HL-60 (cell line): ENCODE results near the gene CUL1.

Experiments
- DNase-seq, 2 experiments: peaks; one replicate each; pipeline ENCODE4 v3.0.0-alpha.2; 2010 to 2020; ENCODE audit warnings: low read depth in 1 of 2, low spot score in 1 of 2
- H3K27ac ChIP-seq: fragments of 250-450 bp; sonication (Bioruptor Pico); replicated peaks from 2 replicates; pipeline ENCODE4 v1.5.1; 2020; ENCODE audit warnings: mild to moderate bottlenecking, moderate library complexity
- H3K27me3 ChIP-seq: fragments of 250-450 bp; sonication (Bioruptor Pico); 2 replicates; pipeline ENCODE4 v1.5.1; 2021; ENCODE audit warnings: mild to moderate bottlenecking, moderate library complexity; ENCODE audit not compliant: insufficient read depth, poor library complexity, severe bottlenecking
- H3K4me3 ChIP-seq: replicated peaks from 2 replicates; pipeline ENCODE4 v1.5.1; 2011; ENCODE audit warnings: mild to moderate bottlenecking, control low read depth, low read length; ENCODE audit not compliant: insufficient read depth
- GABPA ChIP-seq: IDR thresholded peaks from 2 replicates; pipeline ENCODE4 v1.6.1; 2012; ENCODE audit warnings: low read depth
- POLR2AphosphoS5 ChIP-seq: IDR thresholded peaks from 2 replicates; pipeline ENCODE4 v1.6.1; 2012; ENCODE audit warnings: low read depth
- SPI1 ChIP-seq: IDR thresholded peaks from 2 replicates; pipeline ENCODE4 v1.6.1; 2012; ENCODE audit warnings: low read depth, mild to moderate bottlenecking, borderline replicate concordance
- TF ChIP-seq, protein P1 (sequence below): IDR thresholded peaks from one replicate; pipeline ENCODE4 v1.5.1; 2011; ENCODE audit warnings: low read length, control low read depth, inconsistent platforms; ENCODE audit not compliant: insufficient read depth
- TF ChIP-seq, protein P2 (sequence below): IDR thresholded peaks from 2 replicates; pipeline ENCODE4 v1.6.1; 2012; ENCODE audit warnings: low read depth; ENCODE audit not compliant: insufficient replicate concordance

CUL1 gene

GRCh38 chr7:148714498-148714897, 15.8 kb downstream of the CUL1 start:
- no peak overlapping the region for H3K27ac ChIP-seq
- no peak overlapping the region for H3K4me3 ChIP-seq
- TF ChIP-seq SPI1: no peak
- no peak for TF ChIP-seq POLR2AphosphoS5
- TF ChIP-seq, protein P1, sequence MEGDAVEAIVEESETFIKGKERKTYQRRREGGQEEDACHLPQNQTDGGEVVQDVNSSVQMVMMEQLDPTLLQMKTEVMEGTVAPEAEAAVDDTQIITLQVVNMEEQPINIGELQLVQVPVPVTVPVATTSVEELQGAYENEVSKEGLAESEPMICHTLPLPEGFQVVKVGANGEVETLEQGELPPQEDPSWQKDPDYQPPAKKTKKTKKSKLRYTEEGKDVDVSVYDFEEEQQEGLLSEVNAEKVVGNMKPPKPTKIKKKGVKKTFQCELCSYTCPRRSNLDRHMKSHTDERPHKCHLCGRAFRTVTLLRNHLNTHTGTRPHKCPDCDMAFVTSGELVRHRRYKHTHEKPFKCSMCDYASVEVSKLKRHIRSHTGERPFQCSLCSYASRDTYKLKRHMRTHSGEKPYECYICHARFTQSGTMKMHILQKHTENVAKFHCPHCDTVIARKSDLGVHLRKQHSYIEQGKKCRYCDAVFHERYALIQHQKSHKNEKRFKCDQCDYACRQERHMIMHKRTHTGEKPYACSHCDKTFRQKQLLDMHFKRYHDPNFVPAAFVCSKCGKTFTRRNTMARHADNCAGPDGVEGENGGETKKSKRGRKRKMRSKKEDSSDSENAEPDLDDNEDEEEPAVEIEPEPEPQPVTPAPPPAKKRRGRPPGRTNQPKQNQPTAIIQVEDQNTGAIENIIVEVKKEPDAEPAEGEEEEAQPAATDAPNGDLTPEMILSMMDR: no peak
- TF ChIP-seq, protein P2, sequence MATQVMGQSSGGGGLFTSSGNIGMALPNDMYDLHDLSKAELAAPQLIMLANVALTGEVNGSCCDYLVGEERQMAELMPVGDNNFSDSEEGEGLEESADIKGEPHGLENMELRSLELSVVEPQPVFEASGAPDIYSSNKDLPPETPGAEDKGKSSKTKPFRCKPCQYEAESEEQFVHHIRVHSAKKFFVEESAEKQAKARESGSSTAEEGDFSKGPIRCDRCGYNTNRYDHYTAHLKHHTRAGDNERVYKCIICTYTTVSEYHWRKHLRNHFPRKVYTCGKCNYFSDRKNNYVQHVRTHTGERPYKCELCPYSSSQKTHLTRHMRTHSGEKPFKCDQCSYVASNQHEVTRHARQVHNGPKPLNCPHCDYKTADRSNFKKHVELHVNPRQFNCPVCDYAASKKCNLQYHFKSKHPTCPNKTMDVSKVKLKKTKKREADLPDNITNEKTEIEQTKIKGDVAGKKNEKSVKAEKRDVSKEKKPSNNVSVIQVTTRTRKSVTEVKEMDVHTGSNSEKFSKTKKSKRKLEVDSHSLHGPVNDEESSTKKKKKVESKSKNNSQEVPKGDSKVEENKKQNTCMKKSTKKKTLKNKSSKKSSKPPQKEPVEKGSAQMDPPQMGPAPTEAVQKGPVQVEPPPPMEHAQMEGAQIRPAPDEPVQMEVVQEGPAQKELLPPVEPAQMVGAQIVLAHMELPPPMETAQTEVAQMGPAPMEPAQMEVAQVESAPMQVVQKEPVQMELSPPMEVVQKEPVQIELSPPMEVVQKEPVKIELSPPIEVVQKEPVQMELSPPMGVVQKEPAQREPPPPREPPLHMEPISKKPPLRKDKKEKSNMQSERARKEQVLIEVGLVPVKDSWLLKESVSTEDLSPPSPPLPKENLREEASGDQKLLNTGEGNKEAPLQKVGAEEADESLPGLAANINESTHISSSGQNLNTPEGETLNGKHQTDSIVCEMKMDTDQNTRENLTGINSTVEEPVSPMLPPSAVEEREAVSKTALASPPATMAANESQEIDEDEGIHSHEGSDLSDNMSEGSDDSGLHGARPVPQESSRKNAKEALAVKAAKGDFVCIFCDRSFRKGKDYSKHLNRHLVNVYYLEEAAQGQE: no peak
- no peaks in the 10 kb centered on the region for H3K27me3 ChIP-seq
- DNase-seq: no peak

DNA sequence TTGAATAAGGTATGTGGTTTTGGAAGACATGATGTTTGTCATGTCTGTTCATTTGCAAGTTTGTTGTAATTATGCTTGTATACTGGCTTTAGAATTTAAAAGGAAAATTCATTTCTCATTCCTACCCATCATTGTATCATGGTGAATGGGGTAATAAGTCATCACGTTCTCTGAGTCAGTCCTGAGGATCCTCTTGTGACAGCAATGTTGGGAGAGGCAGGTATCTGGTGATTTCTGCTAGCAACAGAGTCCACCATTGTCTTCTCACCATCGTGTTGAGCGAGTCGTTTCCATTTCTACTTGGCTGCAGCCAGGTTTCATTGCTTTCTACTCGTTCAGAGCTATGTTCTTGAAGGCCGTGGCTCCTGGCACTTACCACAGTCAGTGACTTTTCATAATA, 16.3 kb downstream of the CUL1 start:
- Histone ChIP-seq H3K4me3 (no peak overlapping the region), H3K27me3 (no peaks in the 10 kb centered on the region), H3K27ac (no peak overlapping the region)
- no peak for DNase-seq
- TF ChIP-seq GABPA (no peak), SPI1 (no peak)
- TF ChIP-seq, protein P2: no peak
- TF ChIP-seq, protein P1: no peak

GRCh38 chr7:148717266-148717793, 18.6 kb downstream of the CUL1 start:
- Histone ChIP-seq H3K4me3 (no peak overlapping the region), H3K27me3 (no peaks in the 10 kb centered on the region), H3K27ac (no peak overlapping the region)
- no peak for DNase-seq
- TF ChIP-seq SPI1: no peak

DNA sequence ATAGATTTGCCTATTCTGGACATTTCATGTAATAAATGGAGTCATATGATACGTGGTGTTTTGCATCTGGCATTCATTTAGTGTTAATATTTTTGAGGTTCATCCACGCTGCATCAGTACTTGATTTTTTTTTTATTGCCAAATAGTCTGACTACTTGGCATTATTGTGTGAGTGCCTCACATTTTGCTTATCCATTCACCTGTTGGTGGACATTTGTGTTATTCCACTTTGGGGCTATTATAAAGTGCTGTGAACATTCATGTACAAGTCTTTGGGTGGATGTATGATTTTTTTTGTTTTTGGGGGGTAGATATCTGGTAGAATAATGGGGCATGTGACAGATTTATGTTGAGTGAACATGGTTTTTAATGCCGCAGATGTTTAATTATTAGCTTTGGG, 19.7 kb downstream of the CUL1 start:
- no peaks in the 10 kb centered on the region for H3K27me3 ChIP-seq
- no peak for DNase-seq
- TF ChIP-seq, protein P2: no peak
- TF ChIP-seq SPI1: no peak
- TF ChIP-seq GABPA: no peak
- TF ChIP-seq POLR2AphosphoS5: no peak
- TF ChIP-seq, protein P1: no peak
- H3K27ac ChIP-seq: no peak overlapping the region
- no peak overlapping the region for H3K4me3 ChIP-seq
